Uterus (tissue), 4 donors: ENCODE measurements around the gene TSHZ2. TPM values are rescaled to one million over a fixed set of nuclear protein-coding genes. Genes with fewer than 3 reads are reported as not detected.
A peak's percentile ranks its signal among the peaks of the same experiment; 100 is the strongest.

Experiments
- DNase-seq, 2 donors: peaks; one replicate each; pipeline ENCODE4 v3.0.0-alpha.2; 2019 to 2020
- H3K27ac ChIP-seq, 2 donors: fragments of 200-600 bp; sonication (generic); 1 replicate in 1 of 2; 2 replicates in 1 of 2; pipeline ENCODE4 v1.5.1; 2016 to 2018
- H3K27me3 ChIP-seq, 2 donors: fragments of 200-600 bp; sonication (generic); one replicate each; pipeline ENCODE4 v1.5.1; 2018 to 2019; ENCODE audit warnings: control low read depth in 1 of 2
- H3K36me3 ChIP-seq, 2 donors: fragments of 200-600 bp; sonication (generic); one replicate each; pipeline ENCODE4 v1.5.1; 2019; ENCODE audit warnings: control low read depth in 1 of 2
- H3K4me1 ChIP-seq, 2 donors: fragments of 200-600 bp; sonication (generic); one replicate each; pipeline ENCODE4 v1.5.1; 2018 to 2019; ENCODE audit warnings: control low read depth in 1 of 2
- H3K4me3 ChIP-seq, 2 donors: fragments of 200-600 bp; sonication (generic); 1 replicate in 1 of 2; 2 replicates in 1 of 2; pipeline ENCODE4 v1.5.1; 2018 to 2019; ENCODE audit warnings: mild to moderate bottlenecking in 1 of 2
- H3K9me3 ChIP-seq, 2 donors: fragments of 200-600 bp; sonication (generic); one replicate each; pipeline ENCODE4 v1.5.1; 2019; ENCODE audit warnings: control low read depth in 1 of 2
- CTCF ChIP-seq, 4 experiments: fragments of 200-600 bp in 2 of 4; fragments of 450-650 bp in 2 of 4; sonication (generic) in 2 of 4; IDR thresholded peaks; one replicate each; pipeline ENCODE4 v1.5.1; 2016 to 2019; ENCODE audit warnings: antibody characterized with exemption in 4 of 4, mild to moderate bottlenecking in 2 of 4, moderate library complexity in 1 of 4
- POLR2A ChIP-seq, 2 donors: fragments of 450-650 bp; IDR thresholded peaks; one replicate each; pipeline ENCODE4 v1.6.1; 2016; ENCODE audit warnings: antibody characterized with exemption in 2 of 2, mild to moderate bottlenecking in 1 of 2, moderate library complexity in 1 of 2
- intact Hi-C: fragments of 100-400 bp; cut with DNase I; formaldehyde crosslinking; loops from one replicate; pipeline ENCODE4 v1.15.1; 2023; ENCODE audit warnings: low total_unique reads
- total RNA-seq, 4 donors: library from RNA; depleted of rRNA in 3 of 4; stranded (reverse); fragments of >200 nt in 3 of 4; gene quantifications; one replicate each; pipeline versions ENCODE4 v1.1.0 to v1.2.4, GENCODE V29; 2014 to 2023
- donor health status: DM: yes; HTN: yes; CAD: no.

Gene TSHZ2
- total RNA-seq, 4 donors from 2014 or later = 22.0 to 50.1 (median 33.1) TPM

- H3K27ac ChIP-seq = no peak overlapping the region
- no peak for TF ChIP-seq POLR2A (IDR thresholded peaks at IDR 0.05)
- TF ChIP-seq CTCF (IDR thresholded peaks at IDR 0.05) = no peak
- intact Hi-C loops = no loop called here
Measured at GRCh38 chr20:53079261-53079691, 107.1 kb downstream of the TSHZ2 start.

GRCh38 chr20:53079828-53080686 is 107.9 kb downstream of the TSHZ2 start:
- TF ChIP-seq POLR2A (IDR thresholded peaks at IDR 0.05) = no peak
- TF ChIP-seq CTCF (IDR thresholded peaks at IDR 0.05) = no peak
- intact Hi-C loops = no loop called here
- Histone ChIP-seq H3K4me1 (peaks cover 4 to 7% of the 10 kb centered on the region in 2 donors), H3K9me3 (no peaks in the 10 kb centered on the region), H3K27me3 (no peaks in the 10 kb centered on the region), H3K4me3 (no peak overlapping the region), H3K36me3 (no peaks in the 10 kb centered on the region), H3K27ac (peak overlapping the region; percentile 16 to 40)
- no peak for DNase-seq

More at GRCh38 chr20:53079261-53079691, 107.1 kb downstream of the TSHZ2 start:
- no peak for DNase-seq
- H3K4me1 ChIP-seq = peaks cover 4 to 7% of the 10 kb centered on the region in 2 donors
- no peaks in the 10 kb centered on the region for H3K36me3 ChIP-seq
- H3K9me3 ChIP-seq = no peaks in the 10 kb centered on the region
- no peaks in the 10 kb centered on the region for H3K27me3 ChIP-seq
- no peak overlapping the region for H3K4me3 ChIP-seq

GRCh38 chr20:53080687-53080962 is 108.5 kb downstream of the TSHZ2 start:
- Histone ChIP-seq H3K4me3 (no peak overlapping the region), H3K27ac (peak overlapping the region in 1 of 2 donors; percentile 40)
- intact Hi-C loops = no loop called here

GRCh38 chr20:53080969-53081871 is 109.1 kb downstream of the TSHZ2 start:
- H3K27me3 ChIP-seq = no peaks in the 10 kb centered on the region
- TF ChIP-seq CTCF (IDR thresholded peaks at IDR 0.05) (no peak), POLR2A (IDR thresholded peaks at IDR 0.05) (no peak)
- intact Hi-C loops = no loop called here
- H3K9me3 ChIP-seq = no peaks in the 10 kb centered on the region
- no peaks in the 10 kb centered on the region for H3K36me3 ChIP-seq
- no peak for DNase-seq
- H3K27ac ChIP-seq = peak overlapping the region; percentile 9 to 40
- peaks cover 4 to 7% of the 10 kb centered on the region in 2 donors for H3K4me1 ChIP-seq
- H3K4me3 ChIP-seq = no peak overlapping the region

More at GRCh38 chr20:53080687-53080962, 108.5 kb downstream of the TSHZ2 start:
- no peaks in the 10 kb centered on the region for H3K27me3 ChIP-seq
- no peaks in the 10 kb centered on the region for H3K9me3 ChIP-seq
- no peak for TF ChIP-seq POLR2A (IDR thresholded peaks at IDR 0.05)
- TF ChIP-seq CTCF (IDR thresholded peaks at IDR 0.05) = no peak
- peaks cover 4 to 7% of the 10 kb centered on the region in 2 donors for H3K4me1 ChIP-seq
- DNase-seq = no peak
- no peaks in the 10 kb centered on the region for H3K36me3 ChIP-seq
